Measurements from ENCODE around the gene VHLL. TPM values are rescaled to one million over a fixed set of nuclear protein-coding genes. Genes with fewer than 3 reads are reported as not detected.

The VHLL gene
- total and polyA plus RNA-seq, 10 of the 15 experiments (the other 5 are each of a cell fraction or from before 2014, with no cell fraction given), result 0.23 TPM; not detected in 9

DNA sequence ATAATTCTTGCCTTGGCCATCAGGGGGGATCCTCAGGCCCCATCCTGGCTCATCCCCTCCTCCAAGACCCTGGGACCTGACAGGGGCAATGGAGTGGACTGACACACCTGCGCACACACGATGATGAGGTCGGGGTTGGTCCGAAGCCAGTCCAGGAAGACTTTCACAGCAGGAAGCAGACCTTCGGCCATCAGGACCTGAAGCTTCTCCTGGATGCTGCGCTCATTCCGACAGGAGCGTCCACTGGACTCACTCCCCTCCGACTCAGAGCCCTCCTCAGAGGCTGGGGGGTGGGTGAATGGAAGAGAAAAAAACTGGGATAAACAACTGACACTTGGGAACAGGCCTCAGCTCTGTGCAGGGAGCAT, 35.8 kb downstream of the VHLL start:
- SMC1A ChIA-PET (ENCODE audit: uncharacterized antibody, unreplicated experiment), result no interaction called here
- intact Hi-C loops (cut with micrococcal nuclease; ENCODE audit: unreplicated experiment) (no loop called here), in situ Hi-C loops (cut with MboI) (no loop called here)
- Histone ChIP-seq H3K9me3 (replicated peaks; ENCODE audit: control insufficient read depth, insufficient read depth, low read length) (no peaks in the 10 kb centered on the region), H3K9ac (ENCODE audit: control insufficient read depth, insufficient read depth, low read length) (no peak overlapping the region), H3K4me3 (no peak overlapping the region), H2AFZ (ENCODE audit: control insufficient read depth, low read depth, low read length) (no peak overlapping the region), H3K36me3 (ENCODE audit: control insufficient read depth in 2 of 2, insufficient read depth in 2 of 2, low read length in 1 of 2) (peaks cover 58 to 60% of the 10 kb centered on the region in 2 experiments), H3K4me1 (ENCODE audit: control insufficient read depth, insufficient read depth, low read length) (no peaks in the 10 kb centered on the region), H3K79me2 (ENCODE audit: control insufficient read depth, insufficient read depth, low read length) (no peaks in the 10 kb centered on the region), H3K27me3 (replicated peaks in 1 of 2; ENCODE audit: control insufficient read depth in 2 of 2, insufficient read depth in 2 of 2, low read length in 1 of 2) (no peaks in the 10 kb centered on the region), H4K20me1 (ENCODE audit: control insufficient read depth, insufficient read depth) (no peaks in the 10 kb centered on the region), H3K27ac (ENCODE audit: control insufficient read depth, insufficient read depth) (no peak overlapping the region), H3K4me2 (ENCODE audit: control insufficient read depth, insufficient read depth) (no peak overlapping the region)
- 98% methylated on average over 9 of the region's 9 CpGs for WGBS (ENCODE audit: insufficient coverage, insufficient replicate concordance, low lambda C conversion rate, missing lambda C conversion rate)
- CTCF ChIA-PET, result no interaction called here
- ATAC-seq (no peak), FAIRE-seq (no peak), DNase-seq (ENCODE audit: low read depth, low spot score) (no peak)
- TF ChIP-seq TARDBP (IDR thresholded peaks at IDR 0.05; ENCODE audit: borderline replicate concordance) (no peak), POLR2AphosphoS2 (IDR thresholded peaks at IDR 0.05; ENCODE audit: low read depth, low read length) (no peak), RBBP5 (conservative IDR thresholded peaks at IDR 0.05) (no peak), RELB (IDR thresholded peaks at IDR 0.05; ENCODE audit: low read depth) (no peak), CHD4 (IDR thresholded peaks at IDR 0.05) (no peak)
- no TSS peak for BruUV-seq (replicated peaks)
- POLR2A ChIA-PET, result interaction anchor here (0.9 kb wide), 1 partner anchor 17 kb away, joined by 3 read pairs; no protein-coding TSS in a partner anchor
- RAD21 ChIA-PET (ENCODE audit: unreplicated experiment), result interaction anchor here (0.6 kb wide), 1 partner anchor 38 kb away, joined by 5 read pairs; no protein-coding TSS in a partner anchor

All from GM12878 (cell line).